Skeletal muscle satellite cell (primary cell): Measurements from ENCODE around the gene GALNT5.
"Not testable (repeated sequence)": the region's sequence is repeated elsewhere in the genome, so short reads cannot be mapped to it uniquely, and the experiment has no call there.

Source experiments
- H3K27me3 ChIP-seq: 2 replicates; pipeline ENCODE4 v1.7.0; 2013; ENCODE audit warnings: low read length; ENCODE audit not compliant: control insufficient read depth, insufficient read depth
- H3K36me3 ChIP-seq: 2 replicates; pipeline ENCODE4 v1.7.0; 2013; ENCODE audit warnings: mild to moderate bottlenecking, control low read depth, low read length; ENCODE audit not compliant: insufficient read depth
- H3K4me1 ChIP-seq: 2 replicates; pipeline ENCODE4 v1.7.0; 2013; ENCODE audit warnings: low read length; ENCODE audit not compliant: control insufficient read depth, insufficient read depth
- H3K4me2 ChIP-seq: 2 replicates; pipeline ENCODE4 v1.7.0; 2013; ENCODE audit warnings: mild to moderate bottlenecking, low read length
- H3K4me3 ChIP-seq: 2 replicates; pipeline ENCODE4 v1.7.0; 2013; ENCODE audit warnings: low read length
- H3K9ac ChIP-seq: 2 replicates; pipeline ENCODE4 v1.7.0; 2013; ENCODE audit warnings: mild to moderate bottlenecking, low read depth, low read length, moderate library complexity
- H3K9me3 ChIP-seq: replicated peaks from 2 replicates; pipeline ENCODE4 v1.7.0; 2013; ENCODE audit warnings: mild to moderate bottlenecking, control low read depth, low read length

GALNT5 gene

GRCh38 chr2:157333304-157334047 is 76.0 kb downstream of the GALNT5 start:
- Histone ChIP-seq H3K4me2 (no peak overlapping the region), H3K4me1 (peaks cover 5% of the 10 kb centered on the region)

GRCh38 chr2:157334335-157334734 is 76.8 kb downstream of the GALNT5 start:
- Histone ChIP-seq H3K4me2 (no peak overlapping the region), H3K9ac (no peak overlapping the region), H3K36me3 (no peaks in the 10 kb centered on the region), H3K4me3 (no peak overlapping the region), H3K27me3 (peaks cover 8% of the 10 kb centered on the region), H3K9me3 (no peaks in the 10 kb centered on the region), H3K4me1 (peaks cover 3% of the 10 kb centered on the region)

More at GRCh38 chr2:157333304-157334047, 76.0 kb downstream of the GALNT5 start:
- no peak overlapping the region for H3K9ac ChIP-seq
- H3K36me3 ChIP-seq = no peaks in the 10 kb centered on the region
- no peaks in the 10 kb centered on the region for H3K9me3 ChIP-seq
- no peak overlapping the region for H3K4me3 ChIP-seq
- peaks cover 8% of the 10 kb centered on the region for H3K27me3 ChIP-seq

DNA sequence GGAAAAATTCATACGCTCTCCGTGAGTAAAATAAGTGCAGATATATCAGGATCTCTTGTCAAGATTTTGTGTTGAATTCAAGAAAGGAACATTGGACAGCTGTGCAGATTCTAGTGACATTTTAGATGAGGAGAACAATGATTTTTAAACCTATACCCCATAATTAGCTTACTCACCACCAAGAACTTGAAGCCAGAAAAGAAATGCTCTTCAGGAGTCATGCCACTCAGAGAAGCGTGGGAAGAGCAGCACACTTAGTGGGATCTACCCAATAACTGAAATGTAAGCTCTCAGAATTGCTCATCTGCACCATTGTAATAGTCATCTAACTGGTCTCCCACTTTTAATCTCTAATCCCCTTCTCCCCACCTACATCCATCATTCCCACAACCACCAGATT is 77.3 kb downstream of the GALNT5 start:
- no peaks in the 10 kb centered on the region for H3K4me1 ChIP-seq
- H3K9ac ChIP-seq = no peak overlapping the region
- H3K4me3 ChIP-seq = no peak overlapping the region
- no peaks in the 10 kb centered on the region for H3K9me3 ChIP-seq
- no peak overlapping the region for H3K4me2 ChIP-seq
- H3K36me3 ChIP-seq = no peaks in the 10 kb centered on the region
- H3K27me3 ChIP-seq = peaks cover 8% of the 10 kb centered on the region

- Histone ChIP-seq H3K27me3 (peaks cover 8% of the 10 kb centered on the region), H3K4me1 (no peaks in the 10 kb centered on the region), H3K4me3 (no peak overlapping the region), H3K9ac (no peak overlapping the region), H3K4me2 (no peak overlapping the region), H3K36me3 (no peaks in the 10 kb centered on the region), H3K9me3 (no peaks in the 10 kb centered on the region)
Measured at GRCh38 chr2:157336137-157337010, 78.9 kb downstream of the GALNT5 start.

GRCh38 chr2:157337978-157338377 is 80.5 kb downstream of the GALNT5 start:
- Histone ChIP-seq H3K4me2 (no peak overlapping the region), H3K9me3 (no peaks in the 10 kb centered on the region), H3K4me1 (no peaks in the 10 kb centered on the region), H3K9ac (no peak overlapping the region), H3K36me3 (no peaks in the 10 kb centered on the region), H3K27me3 (peaks cover 3% of the 10 kb centered on the region), H3K4me3 (no peak overlapping the region)

- Histone ChIP-seq H3K9me3 (no peaks in the 10 kb centered on the region), H3K4me1 (no peaks in the 10 kb centered on the region), H3K36me3 (no peaks in the 10 kb centered on the region), H3K4me3 (no peak overlapping the region), H3K9ac (no peak overlapping the region), H3K4me2 (no peak overlapping the region), H3K27me3 (no peaks in the 10 kb centered on the region)
Measured at GRCh38 chr2:157339965-157340655, 82.6 kb downstream of the GALNT5 start.

GRCh38 chr2:157341381-157341780 is 83.9 kb downstream of the GALNT5 start:
- H3K9me3 ChIP-seq, H3K4me1 ChIP-seq, H3K4me3 ChIP-seq, H3K27me3 ChIP-seq, H3K36me3 ChIP-seq, H3K9ac ChIP-seq, H3K4me2 ChIP-seq: not testable (repeated sequence)

GRCh38 chr2:157345647-157346389 is 88.3 kb downstream of the GALNT5 start:
- Histone ChIP-seq H3K9me3 (no peaks in the 10 kb centered on the region), H3K36me3 (no peaks in the 10 kb centered on the region), H3K4me2 (no peak overlapping the region), H3K4me3 (no peak overlapping the region), H3K9ac (no peak overlapping the region), H3K27me3 (no peaks in the 10 kb centered on the region), H3K4me1 (peaks cover 3% of the 10 kb centered on the region)

DNA sequence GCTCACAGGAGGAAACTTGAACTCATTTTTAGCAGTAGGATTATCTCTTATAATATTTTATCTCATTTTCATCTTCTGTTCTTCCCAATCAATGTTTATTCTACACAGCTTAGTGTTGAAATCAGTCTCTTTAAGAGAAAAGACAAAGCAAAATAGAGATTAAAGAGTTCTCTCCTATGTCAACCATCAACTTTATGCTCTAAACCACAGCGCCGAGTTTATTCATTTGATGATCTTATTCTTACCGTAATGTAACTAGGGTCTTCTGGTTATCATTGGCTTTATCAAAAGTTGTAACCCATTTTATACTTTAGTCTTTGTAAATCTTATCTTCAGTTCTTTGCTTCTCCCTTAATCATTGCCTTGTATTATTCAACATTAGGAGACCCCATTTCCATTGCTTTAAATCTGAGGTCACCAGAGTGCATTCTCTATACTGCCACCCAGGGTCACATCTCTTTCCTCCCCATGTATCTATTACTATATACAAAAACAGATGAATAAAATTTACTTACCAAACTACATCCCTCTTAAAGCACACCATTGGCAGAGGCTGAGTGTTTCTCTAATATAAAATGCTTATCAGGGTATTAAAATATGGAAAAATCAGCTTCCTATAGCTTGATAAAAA is 90.9 kb downstream of the GALNT5 start:
- peaks cover 3% of the 10 kb centered on the region for H3K4me1 ChIP-seq
- no peaks in the 10 kb centered on the region for H3K27me3 ChIP-seq
- no peak overlapping the region for H3K4me3 ChIP-seq
- H3K9me3 ChIP-seq = no peaks in the 10 kb centered on the region
- no peak overlapping the region for H3K9ac ChIP-seq
- no peaks in the 10 kb centered on the region for H3K36me3 ChIP-seq
- no peak overlapping the region for H3K4me2 ChIP-seq

GRCh38 chr2:157349949-157350515 is 92.5 kb downstream of the GALNT5 start:
- Histone ChIP-seq H3K9me3 (no peaks in the 10 kb centered on the region), H3K4me1 (peaks cover 3% of the 10 kb centered on the region), H3K9ac (no peak overlapping the region), H3K4me2 (no peak overlapping the region), H3K27me3 (no peaks in the 10 kb centered on the region), H3K4me3 (no peak overlapping the region), H3K36me3 (no peaks in the 10 kb centered on the region)
